Cardiac fibroblast (primary cell): ENCODE results near the gene NUDT4.

Source experiments
- DNase-seq, 2 donors: peaks; one replicate each; pipeline versions ENCODE4 v3.0.0 to v3.0.0-alpha.2; 2010; ENCODE audit warnings: low read depth in 2 of 2
- H3K4me3 ChIP-seq, 2 donors: replicated peaks in 1 of 2; 1 replicate in 1 of 2; 2 replicates in 1 of 2; pipeline ENCODE4 v1.5.1; 2011; ENCODE audit warnings: low read depth in 2 of 2, low read length in 2 of 2, mild to moderate bottlenecking in 2 of 2, moderate library complexity in 1 of 2
- CTCF ChIP-seq: IDR thresholded peaks from one replicate; pipeline ENCODE4 v1.5.1; 2011; ENCODE audit warnings: low read depth, mild to moderate bottlenecking, low read length, inconsistent platforms

Gene NUDT4

DNA sequence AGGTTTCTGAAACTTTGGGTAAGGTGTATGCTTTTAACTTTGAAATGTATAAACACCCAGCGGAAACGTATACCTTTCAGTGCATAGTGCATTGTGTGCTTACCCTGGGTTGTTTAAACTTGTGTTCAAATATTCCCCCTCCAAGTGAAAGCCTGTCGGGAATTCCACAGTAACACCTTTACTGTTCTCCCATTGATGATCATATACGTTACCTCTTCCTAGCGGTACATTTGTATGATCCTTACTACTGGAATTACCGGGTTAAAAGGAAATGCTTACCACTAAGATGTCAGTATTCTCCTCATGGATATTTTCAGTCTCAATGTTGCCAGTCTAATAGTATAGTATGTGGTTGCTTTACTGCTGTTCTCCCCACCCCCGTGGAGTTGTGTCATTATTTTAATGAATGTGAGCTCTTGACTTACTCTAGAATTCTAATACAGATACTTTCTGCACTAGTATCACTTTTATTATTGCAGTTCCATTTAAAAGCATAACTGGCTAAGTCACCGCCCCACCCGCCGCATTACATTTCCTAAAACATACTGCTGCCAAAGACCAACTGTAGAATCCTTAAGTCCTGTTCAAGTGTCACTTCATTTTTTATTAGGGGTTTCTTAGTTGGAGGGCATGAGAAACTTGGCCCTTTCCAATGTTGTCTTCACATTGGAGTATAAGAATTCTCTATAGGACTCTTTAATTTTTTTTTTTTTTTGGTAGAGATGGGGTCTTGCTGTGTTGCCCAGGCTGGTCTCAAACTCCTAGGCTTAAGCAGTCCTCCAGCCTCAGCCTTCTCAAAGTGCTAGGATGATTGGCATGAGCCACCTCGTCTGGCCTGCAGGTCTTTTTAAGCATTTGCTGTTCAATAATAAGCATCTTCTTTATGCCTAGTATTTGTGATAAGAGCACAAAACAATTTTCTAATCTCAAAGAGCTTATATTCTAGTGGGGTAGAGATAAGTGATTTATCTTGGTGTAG is 24.9 kb downstream of the NUDT4 start:
- TF ChIP-seq CTCF, result no peak
- DNase-seq, result no peak
- H3K4me3 ChIP-seq, result no peak overlapping the region

DNA sequence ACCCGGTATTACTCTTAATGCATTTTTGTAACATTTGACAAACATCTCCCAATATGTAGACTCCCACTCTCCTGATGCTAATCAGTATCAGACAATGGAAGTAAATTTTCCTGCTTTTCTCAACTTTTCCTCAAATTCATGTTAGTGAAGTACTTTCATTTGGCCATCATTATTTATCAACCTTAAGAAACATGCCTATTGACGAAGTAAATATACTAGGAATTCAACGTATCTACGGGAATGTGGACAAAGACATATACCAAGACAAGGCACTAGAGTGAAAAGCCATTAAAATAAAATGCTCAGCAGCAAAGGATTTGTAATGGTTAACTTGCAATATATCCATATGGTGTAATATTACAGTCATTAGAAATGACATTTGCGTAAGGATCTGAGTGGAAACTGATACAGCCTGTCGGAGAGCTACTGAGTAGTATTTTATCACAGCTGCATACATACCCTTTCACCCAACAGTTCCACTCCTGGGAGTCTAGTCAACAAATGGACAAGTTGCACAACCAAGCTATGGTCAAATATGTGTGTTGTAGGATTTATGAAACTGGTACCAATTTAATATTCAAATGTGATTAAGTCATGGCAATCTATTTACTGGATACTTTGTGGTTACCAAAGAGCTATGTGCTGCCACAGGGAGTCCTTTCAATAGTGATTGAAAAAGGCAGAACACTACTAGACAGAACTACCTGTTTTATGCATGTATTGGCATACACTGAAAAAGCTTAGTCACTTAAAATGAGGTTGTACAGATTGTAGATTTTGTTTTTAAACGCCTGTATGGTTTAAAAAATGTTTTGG is 26.5 kb downstream of the NUDT4 start:
- TF ChIP-seq CTCF, result no peak
- H3K4me3 ChIP-seq, result no peak overlapping the region
- peak in 1 of 2 donors; percentile 72 for DNase-seq

- TF ChIP-seq CTCF, result no peak
- no peak for DNase-seq
- H3K4me3 ChIP-seq, result no peak overlapping the region
Measured at GRCh38 chr12:93404961-93405849, 27.5 kb downstream of the NUDT4 start.

GRCh38 chr12:93407054-93407962 is 29.6 kb downstream of the NUDT4 start:
- no peak for TF ChIP-seq CTCF
- H3K4me3 ChIP-seq, result no peak overlapping the region
- no peak for DNase-seq

GRCh38 chr12:93407963-93408283 is 30.2 kb downstream of the NUDT4 start:
- TF ChIP-seq CTCF, result no peak
- no peak overlapping the region for H3K4me3 ChIP-seq
- no peak for DNase-seq
